ENCODE data around the gene DZIP1L. TPM values are rescaled to one million over a fixed set of nuclear protein-coding genes. Genes with fewer than 3 reads are reported as not detected.

Gene DZIP1L
- total RNA-seq, 1 donor: 52.7 TPM

- no peak for TF ChIP-seq CTCF (IDR thresholded peaks at IDR 0.05; ENCODE audit: insufficient read depth, low read depth, low read length)
- peak overlapping the region; percentile 43 for H3K4me3 ChIP-seq (ENCODE audit: low read depth, low read length)
- DNase-seq (ENCODE audit: low read depth): peak; percentile 98
Measured at GRCh38 chr3:138082085-138082991, 33.1 kb downstream of the DZIP1L start.

DNA sequence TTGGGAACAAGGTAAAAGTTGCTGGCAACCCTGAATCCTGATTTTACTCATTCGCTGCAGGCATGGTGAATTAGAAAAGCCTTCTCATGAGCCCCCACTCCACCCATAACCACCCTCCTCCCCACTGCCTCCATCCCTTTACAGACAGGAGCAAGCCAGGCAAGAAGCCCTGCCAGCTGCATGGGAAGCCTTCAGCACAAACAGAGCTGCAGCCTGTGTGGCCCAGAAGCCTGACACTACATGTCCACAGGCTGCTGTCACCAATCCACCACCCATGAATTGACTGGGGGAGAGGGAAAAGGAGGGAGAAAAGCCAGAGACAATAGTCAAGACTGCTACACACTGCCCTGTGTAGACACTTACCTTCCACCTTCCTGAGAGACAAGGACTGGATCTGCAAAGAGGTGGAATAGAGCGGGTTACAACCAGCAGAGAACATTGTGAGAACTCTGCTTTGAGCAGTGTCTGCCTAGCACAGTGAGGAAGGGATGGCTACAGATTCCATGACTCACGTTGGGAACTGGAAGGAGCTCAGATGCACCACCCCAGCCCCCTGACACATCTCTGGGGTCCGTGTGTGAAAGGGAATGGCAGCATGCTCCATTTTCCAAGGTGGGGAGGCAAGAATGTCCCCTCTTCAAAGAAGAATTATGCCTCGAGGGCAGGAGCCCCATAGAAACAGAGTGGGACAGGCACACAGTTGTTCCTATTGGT is 33.9 kb downstream of the DZIP1L start:
- peak; percentile 72 for DNase-seq (ENCODE audit: low read depth)

GRCh38 chr3:138079901-138080300 is 35.5 kb downstream of the DZIP1L start:
- no peak for TF ChIP-seq CTCF (IDR thresholded peaks at IDR 0.05; ENCODE audit: insufficient read depth, low read depth, low read length)
- no peak overlapping the region for H3K4me3 ChIP-seq (ENCODE audit: low read depth, low read length)
- DNase-seq (ENCODE audit: low read depth): no peak

More for the DNA sequence above, 33.9 kb downstream of the DZIP1L start:
- TF ChIP-seq CTCF (IDR thresholded peaks at IDR 0.05; ENCODE audit: insufficient read depth, low read depth, low read length): no peak
- peak overlapping the region; percentile 43 for H3K4me3 ChIP-seq (ENCODE audit: low read depth, low read length)

- no peak overlapping the region for H3K4me3 ChIP-seq (ENCODE audit: low read depth, low read length)
- TF ChIP-seq CTCF (IDR thresholded peaks at IDR 0.05; ENCODE audit: insufficient read depth, low read depth, low read length): no peak
- peak; percentile 96 for DNase-seq (ENCODE audit: low read depth)
Measured at GRCh38 chr3:138078901-138079344, 36.5 kb downstream of the DZIP1L start.

DNA sequence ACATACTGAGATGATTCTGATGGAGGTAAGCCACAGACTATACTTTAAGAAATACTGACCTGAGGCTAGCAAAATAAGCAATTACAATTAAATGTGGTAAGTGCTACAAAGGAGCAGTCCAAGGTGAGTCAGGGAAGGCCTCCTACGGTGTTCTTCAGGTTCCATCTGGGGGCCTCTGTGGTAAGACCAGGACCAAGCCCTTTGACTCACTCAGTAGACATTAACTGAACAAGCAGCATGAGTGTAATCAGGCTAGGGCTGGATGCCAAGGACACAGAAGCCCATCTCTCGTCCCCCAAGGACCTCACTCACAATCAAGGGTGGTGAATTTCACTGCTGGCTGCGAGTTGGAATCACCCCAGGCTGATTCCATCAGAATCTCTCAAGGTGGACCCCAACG is 37.3 kb downstream of the DZIP1L start:
- no peak for DNase-seq (ENCODE audit: low read depth)
- no peak overlapping the region for H3K4me3 ChIP-seq (ENCODE audit: low read depth, low read length)
- TF ChIP-seq CTCF (IDR thresholded peaks at IDR 0.05; ENCODE audit: insufficient read depth, low read depth, low read length): no peak

GRCh38 chr3:138072796-138073195 is 42.6 kb downstream of the DZIP1L start:
- no peak overlapping the region for H3K4me3 ChIP-seq (ENCODE audit: low read depth, low read length)
- DNase-seq (ENCODE audit: low read depth): no peak
- TF ChIP-seq CTCF (IDR thresholded peaks at IDR 0.05; ENCODE audit: insufficient read depth, low read depth, low read length): no peak

Data from fibroblast of villous mesenchyme (primary cell).